Right lobe of liver (tissue), 4 donors: Measurements from ENCODE around the gene WNK1.

Experiments
- CTCF ChIP-seq, 4 donors: fragments of 200-600 bp in 3 of 4; fragments of 450-650 bp in 1 of 4; IDR thresholded peaks; one replicate each; pipeline versions ENCODE4 v1.5.1 to v1.8.0; 2016 to 2022; ENCODE audit warnings: antibody characterized with exemption in 4 of 4, mild to moderate bottlenecking in 2 of 4
- POLR2A ChIP-seq: fragments of 450-650 bp; IDR thresholded peaks from one replicate; pipeline ENCODE4 v1.6.1; 2017; ENCODE audit warnings: antibody characterized with exemption, mild to moderate bottlenecking
- donor health status: DM: no; HTN: no; CAD: no.
- donor health status: DM: no; HTN: no; CAD: no.
- donor health status: DM: no; HTN: yes; CAD: no.

- TF ChIP-seq CTCF (IDR thresholded peaks at IDR 0.05), result no peak
- no peak for TF ChIP-seq POLR2A
These were observed 35.9 kb downstream of the WNK1 start for GRCh38 chr12:788288-788687.
